Panc1 (cell line): ENCODE measurements around the gene MROH7.

Source experiments
- CTCF ChIP-seq: fragments of 450-650 bp; IDR thresholded peaks from 2 replicates; pipeline ENCODE4 v1.5.1; 2017; ENCODE audit warnings: mild to moderate bottlenecking
- POLR2AphosphoS5 ChIP-seq: IDR thresholded peaks from 2 replicates; pipeline ENCODE4 v1.6.1; 2012; ENCODE audit warnings: mild to moderate bottlenecking, low read depth, low read length, moderate library complexity
- TCF7L2 ChIP-seq: IDR thresholded peaks from 2 replicates; pipeline ENCODE4 v1.6.1; 2011; ENCODE audit warnings: mild to moderate bottlenecking, low read depth, low read length, inconsistent platforms
- TF ChIP-seq, protein P1 (sequence below), 2 experiments: IDR thresholded peaks; 2 replicates each; pipeline ENCODE4 v1.6.1; 2011 to 2012; ENCODE audit warnings: low read depth in 2 of 2, control low read depth in 1 of 2, low read length in 1 of 2, mild to moderate bottlenecking in 1 of 2, moderate library complexity in 1 of 2; ENCODE audit not compliant: insufficient read depth in 1 of 2

DNA sequence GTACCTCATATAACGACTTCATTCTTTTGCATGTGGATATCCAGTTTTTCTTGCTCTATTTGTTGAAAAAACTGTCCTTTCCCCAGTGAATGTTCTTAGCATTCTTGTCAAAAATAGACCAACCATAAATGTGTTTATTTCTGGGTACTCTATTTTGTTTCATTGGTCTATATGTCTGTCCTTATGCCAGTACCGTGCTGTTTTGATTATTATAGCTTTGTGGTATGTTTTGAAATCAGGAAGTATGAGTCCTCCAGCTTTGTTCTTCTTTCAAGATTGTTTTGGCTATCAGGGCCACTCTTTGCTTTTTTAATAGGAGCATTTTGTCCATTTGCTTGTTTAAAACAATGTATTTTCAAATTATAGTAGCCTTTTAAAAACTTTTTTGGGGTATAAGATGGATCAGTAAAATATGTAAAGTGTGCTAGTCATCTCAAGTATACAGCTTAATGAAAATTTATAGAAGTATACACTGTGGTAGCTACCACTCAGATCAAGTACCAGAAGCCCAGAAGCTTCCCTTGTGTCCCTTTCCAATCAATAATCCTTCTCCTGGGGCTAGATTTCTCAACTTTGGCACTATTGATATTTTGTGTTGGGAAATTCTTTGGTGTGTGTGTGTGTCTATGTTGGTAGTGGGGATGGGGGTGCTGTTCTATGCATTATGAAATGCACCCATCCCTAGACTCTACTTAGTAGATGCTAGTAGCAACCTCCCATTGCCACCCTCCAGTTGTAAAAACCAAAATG is 16.8 kb downstream of the MROH7 start:
- no peak for TF ChIP-seq CTCF
- no peak for TF ChIP-seq POLR2AphosphoS5
- TF ChIP-seq, protein P1, sequence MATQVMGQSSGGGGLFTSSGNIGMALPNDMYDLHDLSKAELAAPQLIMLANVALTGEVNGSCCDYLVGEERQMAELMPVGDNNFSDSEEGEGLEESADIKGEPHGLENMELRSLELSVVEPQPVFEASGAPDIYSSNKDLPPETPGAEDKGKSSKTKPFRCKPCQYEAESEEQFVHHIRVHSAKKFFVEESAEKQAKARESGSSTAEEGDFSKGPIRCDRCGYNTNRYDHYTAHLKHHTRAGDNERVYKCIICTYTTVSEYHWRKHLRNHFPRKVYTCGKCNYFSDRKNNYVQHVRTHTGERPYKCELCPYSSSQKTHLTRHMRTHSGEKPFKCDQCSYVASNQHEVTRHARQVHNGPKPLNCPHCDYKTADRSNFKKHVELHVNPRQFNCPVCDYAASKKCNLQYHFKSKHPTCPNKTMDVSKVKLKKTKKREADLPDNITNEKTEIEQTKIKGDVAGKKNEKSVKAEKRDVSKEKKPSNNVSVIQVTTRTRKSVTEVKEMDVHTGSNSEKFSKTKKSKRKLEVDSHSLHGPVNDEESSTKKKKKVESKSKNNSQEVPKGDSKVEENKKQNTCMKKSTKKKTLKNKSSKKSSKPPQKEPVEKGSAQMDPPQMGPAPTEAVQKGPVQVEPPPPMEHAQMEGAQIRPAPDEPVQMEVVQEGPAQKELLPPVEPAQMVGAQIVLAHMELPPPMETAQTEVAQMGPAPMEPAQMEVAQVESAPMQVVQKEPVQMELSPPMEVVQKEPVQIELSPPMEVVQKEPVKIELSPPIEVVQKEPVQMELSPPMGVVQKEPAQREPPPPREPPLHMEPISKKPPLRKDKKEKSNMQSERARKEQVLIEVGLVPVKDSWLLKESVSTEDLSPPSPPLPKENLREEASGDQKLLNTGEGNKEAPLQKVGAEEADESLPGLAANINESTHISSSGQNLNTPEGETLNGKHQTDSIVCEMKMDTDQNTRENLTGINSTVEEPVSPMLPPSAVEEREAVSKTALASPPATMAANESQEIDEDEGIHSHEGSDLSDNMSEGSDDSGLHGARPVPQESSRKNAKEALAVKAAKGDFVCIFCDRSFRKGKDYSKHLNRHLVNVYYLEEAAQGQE (IDR thresholded peaks at IDR 0.05; ENCODE audit: insufficient read depth in 1 of 2, low read depth in 2 of 2, low read length in 1 of 2), result no peak
- no peak for TF ChIP-seq TCF7L2
